H1 (cell line): Measurements from ENCODE around the gene ANXA2. TPM values are rescaled to one million over a fixed set of nuclear protein-coding genes. Genes with fewer than 3 reads are reported as not detected.

Experiments used
- CTCF ChIA-PET: fragments of 300-600 bp; sonication (Branson Sonifier 250); formaldehyde crosslinking; loops from one replicate; lab custom pipeline; 2021; ENCODE audit not compliant: partially characterized antibody; lab: Charles Lee
- POLR2A ChIA-PET: fragments of 300-600 bp; sonication (Branson Sonifier 250); formaldehyde crosslinking; loops from one replicate; lab custom pipeline; 2021; ENCODE audit warnings: inconsistent platforms; ENCODE audit not compliant: partially characterized antibody; lab: Charles Lee
- DNase-seq, 2 experiments: peaks; one replicate each; pipeline versions ENCODE4 v3.0.0 to v3.0.0-alpha.2; 2010 to 2022; ENCODE audit warnings: low spot score in 2 of 2, low read depth in 1 of 2, mixed read lengths in 1 of 2
- FAIRE-seq: peaks from 2 replicates; lab custom pipeline; 2011; peaks lifted over from hg19 to GRCh38; lab: Jason Lieb, UNC
- H2AFZ ChIP-seq: 2 replicates; pipeline ENCODE4 v1.8.1; 2012; ENCODE audit warnings: low read length, inconsistent platforms
- H2AK5ac ChIP-seq: 2 replicates; pipeline ENCODE4 v1.6.1; 2013; ENCODE audit warnings: low read depth, low read length
- H2BK120ac ChIP-seq: replicated peaks from 2 replicates; pipeline ENCODE3; 2013; ENCODE audit warnings: low read depth, low read length, inconsistent platforms
- H2BK12ac ChIP-seq: 2 replicates; pipeline ENCODE4 v1.6.1; 2013; ENCODE audit warnings: low read depth, low read length
- H2BK15ac ChIP-seq: 2 replicates; pipeline ENCODE4 v1.6.1; 2013; ENCODE audit warnings: low read length
- H2BK20ac ChIP-seq: 2 replicates; pipeline ENCODE4 v1.6.1; 2013; ENCODE audit warnings: low read length
- H2BK5ac ChIP-seq: 2 replicates; pipeline ENCODE4 v1.6.1; 2013; ENCODE audit warnings: low read depth, low read length
- H3K14ac ChIP-seq: 2 replicates; pipeline ENCODE4 v1.6.1; 2013; ENCODE audit warnings: inconsistent platforms; ENCODE audit not compliant: insufficient read length
- H3K18ac ChIP-seq: 2 replicates; pipeline ENCODE4 v1.6.1; 2013; ENCODE audit warnings: low read length; ENCODE audit errors: extremely low read depth
- H3K23ac ChIP-seq: 2 replicates; pipeline ENCODE4 v1.6.1; 2013; ENCODE audit warnings: inconsistent platforms; ENCODE audit not compliant: insufficient read length
- H3K23me2 ChIP-seq: 2 replicates; pipeline ENCODE4 v1.6.1; 2013; ENCODE audit warnings: low read depth, low read length
- H3K27ac ChIP-seq: 2 replicates; pipeline ENCODE4 v1.6.1; 2011; ENCODE audit warnings: low read depth, low read length, inconsistent platforms
- H3K27me3 ChIP-seq, 4 experiments: replicated peaks in 1 of 4; 1 replicate in 1 of 4; 2 replicates in 3 of 4; pipeline versions ENCODE4 v1.6.1 to v1.8.1; 2011 to 2013; ENCODE audit warnings: low read length in 3 of 4, mild to moderate bottlenecking in 3 of 4, inconsistent platforms in 2 of 4, mixed read lengths in 2 of 4, moderate library complexity in 1 of 4; ENCODE audit not compliant: control insufficient read depth in 3 of 4, insufficient read depth in 3 of 4; ENCODE audit errors: extremely low read depth in 1 of 4
- H3K36me3 ChIP-seq, 4 experiments: 2 replicates each; pipeline versions ENCODE4 v1.6.1 to v1.8.1; 2011 to 2013; ENCODE audit warnings: mild to moderate bottlenecking in 4 of 4, low read length in 3 of 4, moderate library complexity in 2 of 4, control low read depth in 1 of 4, inconsistent platforms in 1 of 4; ENCODE audit not compliant: insufficient read depth in 4 of 4, control insufficient read depth in 2 of 4
- H3K4ac ChIP-seq: replicated peaks from 2 replicates; pipeline ENCODE3; 2013; ENCODE audit warnings: low read length, low read depth, mixed read lengths, inconsistent platforms; ENCODE audit not compliant: insufficient read length
- H3K4me1 ChIP-seq, 4 experiments: replicated peaks in 1 of 4; 1 replicate in 1 of 4; 2 replicates in 3 of 4; pipeline versions ENCODE4 v1.6.1 to v1.8.1; 2011 to 2013; ENCODE audit warnings: low read length in 3 of 4, inconsistent platforms in 2 of 4, mixed read lengths in 1 of 4; ENCODE audit not compliant: insufficient read depth in 4 of 4, control insufficient read depth in 3 of 4
- H3K4me2 ChIP-seq, 2 experiments: 2 replicates each; pipeline versions ENCODE4 v1.6.1 to v1.8.1; 2011 to 2013; ENCODE audit warnings: low read depth in 2 of 2, low read length in 2 of 2, control low read depth in 1 of 2, inconsistent platforms in 1 of 2, mild to moderate bottlenecking in 1 of 2; ENCODE audit not compliant: insufficient read depth in 1 of 2
- H3K4me3 ChIP-seq, 4 experiments: fragments of 200-600, 300-600 bp in 1 of 4; sonication (generic), shearing (Covaris generic), sonication (Bioruptor Twin) in 1 of 4; 2 replicates each; pipeline versions ENCODE4 v1.5.1 to v1.8.1; 2011 to 2016; ENCODE audit warnings: low read length in 4 of 4, low read depth in 3 of 4, control low read depth in 2 of 4, inconsistent platforms in 2 of 4, mild to moderate bottlenecking in 2 of 4, mixed read lengths in 1 of 4, moderate library complexity in 1 of 4; ENCODE audit not compliant: insufficient read depth in 2 of 4; ENCODE audit errors: extremely low read depth in 1 of 4
- H3K56ac ChIP-seq: replicated peaks from 2 replicates; pipeline ENCODE3; 2013; ENCODE audit warnings: low read depth, mild to moderate bottlenecking, mixed read lengths, low read length, inconsistent platforms; ENCODE audit not compliant: insufficient read length
- H3K79me1 ChIP-seq: 2 replicates; pipeline ENCODE4 v1.6.1; 2013; ENCODE audit warnings: low read depth, low read length, control low read depth
- H3K79me2 ChIP-seq, 2 experiments: 2 replicates each; pipeline versions ENCODE4 v1.6.1 to v1.8.1; 2012 to 2013; ENCODE audit warnings: low read length in 2 of 2, mild to moderate bottlenecking in 2 of 2, inconsistent platforms in 1 of 2; ENCODE audit not compliant: insufficient read depth in 2 of 2, control insufficient read depth in 1 of 2
- H3K9ac ChIP-seq, 4 experiments: replicated peaks in 1 of 4; 1 replicate in 1 of 4; 2 replicates in 3 of 4; pipeline versions ENCODE4 v1.6.1 to v1.8.1; 2011 to 2013; ENCODE audit warnings: low read depth in 3 of 4, low read length in 3 of 4, control low read depth in 2 of 4, mild to moderate bottlenecking in 2 of 4, moderate library complexity in 2 of 4, inconsistent platforms in 1 of 4; ENCODE audit errors: extremely low read depth in 1 of 4
- H3K9me3 ChIP-seq, 2 experiments: 2 replicates each; pipeline versions ENCODE4 v1.6.1 to v1.8.1; 2012 to 2013; ENCODE audit warnings: mild to moderate bottlenecking in 2 of 2, moderate library complexity in 2 of 2, control low read depth in 1 of 2, inconsistent platforms in 1 of 2, low read depth in 1 of 2, low read length in 1 of 2, mixed read lengths in 1 of 2; ENCODE audit not compliant: insufficient read depth in 2 of 2
- H4K20me1 ChIP-seq, 2 experiments: replicated peaks in 1 of 2; 2 replicates each; pipeline versions ENCODE3 to v1.8.1; 2011 to 2013; ENCODE audit warnings: inconsistent platforms in 2 of 2, low read length in 2 of 2, mild to moderate bottlenecking in 1 of 2; ENCODE audit not compliant: insufficient read depth in 2 of 2, control insufficient read depth in 1 of 2
- H4K5ac ChIP-seq: 2 replicates; pipeline ENCODE4 v1.6.1; 2013; ENCODE audit warnings: low read length, low read depth, mixed read lengths, inconsistent platforms; ENCODE audit not compliant: insufficient read length
- H4K8ac ChIP-seq: 2 replicates; pipeline ENCODE4 v1.8.0; 2013; ENCODE audit warnings: mild to moderate bottlenecking, moderate library complexity, low read length, inconsistent platforms; ENCODE audit not compliant: insufficient read depth; ENCODE audit errors: extremely low read depth
- H4K91ac ChIP-seq: replicated peaks from 2 replicates; pipeline ENCODE3; 2013; ENCODE audit warnings: low read length, mixed read lengths, inconsistent platforms; ENCODE audit not compliant: insufficient read length
- CBX8 ChIP-seq: fragments of 300-800, 300-1000 bp; sonication (generic); IDR thresholded peaks from 2 replicates; pipeline ENCODE4 v1.7.1; 2016; ENCODE audit warnings: low read depth, low read length, borderline replicate concordance
- CTCF ChIP-seq, 3 experiments: IDR thresholded peaks; 1 replicate in 2 of 3; 2 replicates in 1 of 3; pipeline versions ENCODE4 v1.5.1 to v1.6.1; 2011; ENCODE audit warnings: low read length in 3 of 3, mild to moderate bottlenecking in 3 of 3, inconsistent platforms in 2 of 3, low read depth in 1 of 3, moderate library complexity in 1 of 3; ENCODE audit not compliant: insufficient read depth in 1 of 3; ENCODE audit errors: control extremely low read depth in 1 of 3
- HDAC6 ChIP-seq: IDR thresholded peaks from one replicate; pipeline ENCODE4 v1.7.1; 2012; ENCODE audit warnings: low read depth, mild to moderate bottlenecking, inconsistent platforms, low read length, moderate library complexity
- JUND ChIP-seq: IDR thresholded peaks from 2 replicates; pipeline ENCODE4 v1.6.1; 2011; ENCODE audit warnings: mild to moderate bottlenecking, improper control_type of control experiment, low read length
- KDM4A ChIP-seq: IDR thresholded peaks from one replicate; pipeline ENCODE4 v1.7.1; 2012; ENCODE audit warnings: low read depth, mild to moderate bottlenecking, moderate library complexity, low read length, inconsistent platforms; ENCODE audit not compliant: severe bottlenecking
- NANOG ChIP-seq: IDR thresholded peaks from 2 replicates; pipeline ENCODE4 v1.6.1; 2011; ENCODE audit warnings: low read length, low read depth, mild to moderate bottlenecking, inconsistent platforms; ENCODE audit not compliant: insufficient read depth, poor library complexity, severe bottlenecking
- RFX5 ChIP-seq: IDR thresholded peaks from 2 replicates; pipeline ENCODE4 v1.6.1; 2011; ENCODE audit warnings: low read depth, low read length, improper control_type of control experiment, borderline replicate concordance
- SIN3A ChIP-seq, 2 experiments: IDR thresholded peaks in 1 of 2; conservative IDR thresholded peaks in 1 of 2; 2 replicates each; pipeline ENCODE4 v1.6.1; 2011 to 2012; ENCODE audit warnings: low read length in 2 of 2, improper control_type of control experiment in 1 of 2, low read depth in 1 of 2, mild to moderate bottlenecking in 1 of 2
- SIRT6 ChIP-seq: IDR thresholded peaks from one replicate; pipeline ENCODE4 v1.7.1; 2012; ENCODE audit warnings: low read length, inconsistent platforms
- SIX5 ChIP-seq: IDR thresholded peaks from 2 replicates; pipeline ENCODE4 v1.6.1; 2011; ENCODE audit warnings: mild to moderate bottlenecking, low read depth, low read length
- ZNF274 ChIP-seq: IDR thresholded peaks from 2 replicates; pipeline ENCODE4 v1.7.0; 2012; ENCODE audit warnings: low read length, borderline replicate concordance; ENCODE audit errors: extremely low read depth
- WGBS, 2 experiments: shearing (Covaris generic) in 1 of 2; methylation state at CpG; one replicate each; pipeline versions ENCODE4 v1.1.6 to v1.1.7; 2013 to 2015; ENCODE audit warnings: low lambda C conversion rate in 2 of 2, mixed read lengths in 2 of 2, inconsistent platforms in 1 of 2, low coverage in 1 of 2, missing lambda C conversion rate in 1 of 2; ENCODE audit not compliant: insufficient replicate concordance in 2 of 2, insufficient coverage in 1 of 2, insufficient read length in 1 of 2; ENCODE audit errors: extremely low coverage in 1 of 2, missing lambda C conversion rate in 1 of 2; 5-methylcytosine and 5-hydroxymethylcytosine counted together
- polyA plus RNA-seq, 7 experiments: library from polyadenylated mRNA; depleted of rRNA in 3 of 7; stranded (reverse) in 5 of 7; unstranded in 2 of 7; fragments of >200 nt in 5 of 7; fragments of 200-250 nt in 2 of 7; gene quantifications; 1 replicate in 5 of 7; 2 replicates in 1 of 7; 4 replicates in 1 of 7; pipeline versions ENCODE4 v1.2.1 to v1.2.3, GENCODE V29; 2011 to 2013; ENCODE audit warnings: missing spikeins in 2 of 7, mixed read lengths in 2 of 7
- total RNA-seq: library from RNA; stranded (reverse); fragmentation: NEBNext Ultra II Directional; extraction: Animal tissue kit (Norgen Biotek cat#: 25700); gene quantifications from 2 replicates; pipeline ENCODE4 v1.2.1, GENCODE V29; 2021

The ANXA2 gene
- total and polyA plus RNA-seq, 2 of the 8 experiments (the other 6 are each of a cell fraction or from before 2014, with no cell fraction given): 178 to 217 TPM

GRCh38 chr15:60369696-60370095 lies 28.1 kb downstream of the ANXA2 start:
- Histone ChIP-seq H3K14ac (no peak overlapping the region), H3K18ac (no peak overlapping the region), H2BK20ac (no peak overlapping the region), H2BK5ac (no peak overlapping the region), H2BK12ac (no peak overlapping the region), H3K36me3 (no peaks in the 10 kb centered on the region; a peak in 2 of 8 replicates), H3K9me3 (no peaks in the 10 kb centered on the region; a peak in 1 of 4 replicates), H2AK5ac (no peak overlapping the region), H3K4me3 (no peak overlapping the region), H3K27me3 (no peaks in the 10 kb centered on the region), H3K9ac (no peak overlapping the region), H4K20me1 (no peaks in the 10 kb centered on the region), H4K91ac (no peak overlapping the region), H4K5ac (no peak overlapping the region), H3K27ac (no peak overlapping the region), H3K56ac (no peak overlapping the region), H3K23ac (no peak overlapping the region), H3K23me2 (no peaks in the 10 kb centered on the region), H3K79me2 (no peaks in the 10 kb centered on the region), H2BK15ac (no peak overlapping the region), H3K4ac (no peak overlapping the region), H3K79me1 (peaks cover 3% of the 10 kb centered on the region; the same call in 1 of the 2 replicates), H2BK120ac (no peak overlapping the region), H3K4me2 (no peak overlapping the region), H2AFZ (no peak overlapping the region), H3K4me1 (peaks cover 0 to 5% (median 1%) of the 10 kb centered on the region in 4 experiments; a peak in 5 of 7 replicates), H4K8ac (no peak overlapping the region)
- FAIRE-seq (no peak), DNase-seq (no peak)
- CTCF ChIA-PET: no interaction called here
- WGBS, 2 experiments: 91% methylated on average over 5 of the region's 5 CpGs; no CpG with 5 or more reads in 1 of the 2 experiments
- POLR2A ChIA-PET: no interaction called here
- TF ChIP-seq CTCF (IDR thresholded peaks at IDR 0.05; ENCODE audit: control extremely low read depth in 1 of 3, insufficient read depth in 1 of 3, low read depth in 1 of 3, low read length in 3 of 3): no peak
- no peak for TF ChIP-seq SIN3A (conservative IDR thresholded peaks at IDR 0.05 in 1 of 2, IDR thresholded peaks at IDR 0.05 in 1 of 2; ENCODE audit: low read depth in 1 of 2, low read length in 2 of 2)
- TF ChIP-seq CBX8: no peak
- TF ChIP-seq ZNF274: no peak
- TF ChIP-seq JUND: no peak
- TF ChIP-seq SIX5: no peak
- TF ChIP-seq HDAC6: no peak
- TF ChIP-seq SIRT6: no peak
- no peak for TF ChIP-seq NANOG
- TF ChIP-seq RFX5: no peak
- TF ChIP-seq KDM4A: no peak
